ENCODE results near the gene NIPSNAP2. TPM values are rescaled to one million over a fixed set of nuclear protein-coding genes. Genes with fewer than 3 reads are reported as not detected.

NIPSNAP2 gene
- polyA plus RNA-seq, 2 of the 4 experiments (the other 2 are of a cell fraction): 48.2 to 135 TPM

DNA sequence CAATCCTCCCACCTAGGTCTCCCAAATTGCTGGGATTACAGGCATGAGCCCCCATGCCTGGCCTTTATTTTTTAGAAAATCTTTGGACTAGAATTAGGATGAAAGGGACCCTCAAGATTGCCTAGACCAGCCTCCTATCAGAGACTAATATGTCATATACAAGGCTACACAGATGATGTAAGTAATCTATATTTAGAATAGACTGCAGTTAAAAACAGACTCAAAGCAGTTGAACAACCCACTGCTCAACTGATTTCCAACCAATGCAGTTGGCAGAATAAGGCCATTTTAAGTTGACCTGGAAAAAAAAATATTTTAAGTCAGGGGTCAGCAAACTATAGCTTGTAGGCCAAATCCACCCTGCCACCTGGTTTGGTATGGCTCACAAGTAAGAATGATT is 59.1 kb downstream of the NIPSNAP2 start:
- no peaks in the 10 kb centered on the region for H3K4me1 ChIP-seq
- DNase-seq (ENCODE audit: low read depth in 1 of 2, low spot score in 1 of 2) (no peak), ATAC-seq (no peak), FAIRE-seq (no peak)
- no peaks in the 10 kb centered on the region for H3K9me3 ChIP-seq
- POLR2A ChIA-PET: no interaction called here
- CTCF ChIA-PET: interaction anchor here (1.2 to 1.5 kb wide), 2 partner anchors 11 to 55 kb away, joined by 3 to 4 read pairs; no protein-coding TSS in a partner anchor
- H3K4me2 ChIP-seq: no peak overlapping the region
- no peak overlapping the region for H3K4me3 ChIP-seq
- TF ChIP-seq POLR2A (IDR thresholded peaks at IDR 0.05; ENCODE audit: low read length) (no peak), RAD21 (conservative IDR thresholded peaks at IDR 0.05 in 1 of 2, IDR thresholded peaks at IDR 0.05 in 1 of 2) (no peak), FOSB (CRISPR knock-in tag; IDR thresholded peaks at IDR 0.05) (no peak), SMC3 (IDR thresholded peaks at IDR 0.05) (no peak), TP53 (CRISPR knock-in tag; IDR thresholded peaks at IDR 0.05) (no peak), CHD4 (IDR thresholded peaks at IDR 0.05; ENCODE audit: borderline replicate concordance) (no peak), ESRRA (IDR thresholded peaks at IDR 0.05; ENCODE audit: borderline replicate concordance, low read length) (no peak), SREBF2 (IDR thresholded peaks at IDR 0.05) (no peak), ELK1 (IDR thresholded peaks at IDR 0.05; ENCODE audit: low read depth, low read length) (no peak), REST (IDR thresholded peaks at IDR 0.05) (no peak)
- no peak overlapping the region for H3K27ac ChIP-seq

DNA sequence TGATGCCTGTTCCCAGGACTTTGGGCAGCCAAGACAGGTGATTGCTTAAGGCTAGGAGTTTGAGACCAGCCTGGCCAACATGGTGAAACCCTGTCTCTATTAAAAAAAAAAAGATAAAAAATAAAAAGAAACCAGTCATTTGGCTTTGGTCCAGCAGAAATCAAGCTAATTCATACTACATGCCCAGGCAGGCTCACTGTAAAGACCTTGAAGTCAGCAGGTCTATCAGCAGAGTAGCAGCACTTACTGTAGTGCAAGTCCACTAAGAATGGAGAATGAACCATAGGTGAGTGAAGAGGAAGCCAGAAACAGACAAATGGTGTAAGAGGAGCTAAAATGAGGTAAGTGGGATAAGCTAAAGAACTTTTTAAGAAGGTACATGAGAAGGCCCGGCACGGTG is 62.2 kb downstream of the NIPSNAP2 start:
- H3K4me1 ChIP-seq: peaks cover 14% of the 10 kb centered on the region; the same call in 2 of the 3 replicates
- FAIRE-seq (no peak), ATAC-seq (no peak), DNase-seq (ENCODE audit: low read depth in 1 of 2, low spot score in 1 of 2) (no peak)
- H3K9me3 ChIP-seq: no peaks in the 10 kb centered on the region
- H3K27ac ChIP-seq: no peak overlapping the region
- TF ChIP-seq BHLHE40 (IDR thresholded peaks at IDR 0.05; ENCODE audit: low read depth, low read length) (no peak), NFE2L2 (conservative IDR thresholded peaks at IDR 0.05; ENCODE audit: low read length) (no peak), CHD4 (IDR thresholded peaks at IDR 0.05; ENCODE audit: borderline replicate concordance) (no peak)
- CTCF ChIA-PET: interaction anchor here (0.7 to 1.0 kb wide), 4 partner anchors 18 to 63 kb away, joined by 3 to 5 read pairs (median 4); no protein-coding TSS in a partner anchor
- H3K4me2 ChIP-seq: no peak overlapping the region
- POLR2A ChIA-PET: interaction anchor here (0.8 kb wide), 1 partner anchor 25 kb away, joined by 4 read pairs; the partner anchor contains the start of gene PSPH
- H3K4me3 ChIP-seq: no peak overlapping the region
- WGBS (ENCODE audit: missing lambda C conversion rate): 78% methylated on average over 2 of the region's 2 CpGs

DNA sequence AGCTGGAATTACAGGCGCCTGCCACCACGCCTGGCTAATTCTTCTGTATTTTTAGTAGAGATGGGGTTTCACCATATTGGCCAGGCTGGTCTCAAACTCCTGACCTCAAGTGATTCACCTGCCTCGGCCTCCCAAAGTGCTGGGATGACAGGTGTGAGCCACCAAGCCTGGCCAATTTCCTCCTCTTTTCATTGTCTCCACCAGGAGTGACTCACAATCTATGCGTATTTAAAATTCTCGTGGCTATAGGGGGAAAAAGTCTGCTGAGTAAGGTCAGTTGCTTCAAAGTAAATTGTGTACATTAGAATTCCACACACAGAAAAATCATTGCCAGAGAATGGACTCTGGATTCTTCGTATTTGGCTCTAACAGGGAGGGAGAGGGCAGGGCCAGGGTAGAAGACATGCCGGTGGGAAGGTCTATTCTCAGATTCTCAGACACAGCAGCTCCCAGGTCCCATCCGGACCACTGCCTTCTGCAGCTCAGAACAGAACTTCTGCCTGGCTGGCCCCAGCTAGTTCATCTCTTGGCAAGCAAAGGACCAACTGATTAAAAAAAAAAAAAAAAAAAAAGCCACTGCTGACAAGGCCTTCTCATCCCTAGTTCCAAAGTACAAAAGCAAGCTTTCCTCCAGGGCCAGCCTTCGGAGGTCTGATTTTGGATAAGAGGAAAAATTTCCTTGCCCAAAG is 64.7 kb downstream of the NIPSNAP2 start:
- Histone ChIP-seq H3K4me3 (no peak overlapping the region), H3K27ac (peak overlapping the region; percentile 40 to 79; a peak in 4 of 6 replicates), H3K4me1 (peaks cover 27% of the 10 kb centered on the region; the same call in 2 of the 3 replicates), H3K4me2 (peak overlapping the region; percentile 40), H3K9me3 (no peaks in the 10 kb centered on the region)
- peak in 1 of 2 experiments; percentile 69 for DNase-seq (ENCODE audit: low read depth in 1 of 2, low spot score in 1 of 2)
- no peak for FAIRE-seq
- no peak for TF ChIP-seq FOSL2 (IDR thresholded peaks at IDR 0.05)
- TF ChIP-seq FOSL2 (CRISPR knock-in tag; IDR thresholded peaks at IDR 0.05): peak; percentile 57
- TF ChIP-seq FOSB (CRISPR knock-in tag; IDR thresholded peaks at IDR 0.05): no peak
- 0 out of 5 replicates have a peak, but pooled peaks of 1 of the 2 experiments have one; percentile 18 for TF ChIP-seq EP300 (IDR thresholded peaks at IDR 0.05)
- no peak for TF ChIP-seq HOXB5 (CRISPR knock-in tag; IDR thresholded peaks at IDR 0.05)
- no peak for TF ChIP-seq BHLHE40 (IDR thresholded peaks at IDR 0.05; ENCODE audit: low read depth, low read length)
- ATAC-seq: peak in 1 of 2 experiments; percentile 28; a peak in 3 of 6 replicates
- ChIA-PET POLR2A (interaction anchor here (0.6 to 1.8 kb wide), 4 partner anchors 22 to 663 kb away, joined by 5 to 11 read pairs (median 6); partner anchors contain the start of genes CCT6A and PSPH), CTCF (interaction anchor here (1.0 kb wide), 1 partner anchor 33 kb away, joined by 3 read pairs; no protein-coding TSS in a partner anchor)
- 42% methylated on average over 9 of the region's 9 CpGs for WGBS (ENCODE audit: missing lambda C conversion rate)

Measured in A549 (cell line).